Type B pancreatic cell (in vitro differentiated cells): ENCODE measurements around the gene LIMS4. TPM values are rescaled to one million over a fixed set of nuclear protein-coding genes. Genes with fewer than 3 reads are reported as not detected.
A peak's percentile ranks its signal among the peaks of the same experiment; 100 is the strongest.
"Not testable (repeated sequence)": the region's sequence is repeated elsewhere in the genome, so short reads cannot be mapped to it uniquely, and the experiment has no call there.

Experiments
- DNase-seq: peaks from one replicate; pipeline ENCODE4 v3.0.0; 2021; ENCODE audit warnings: mixed read lengths; ENCODE audit not compliant: unreplicated experiment; ENCODE audit errors: extremely low spot score
- H3K27ac Mint-ChIP-seq: 2 replicates; pipeline ENCODE4 v1.8.0; 2021; ENCODE audit warnings: mild to moderate bottlenecking, mixed read lengths
- H3K27me3 Mint-ChIP-seq: 2 replicates; pipeline ENCODE4 v1.8.0; 2021; ENCODE audit warnings: mixed read lengths
- H3K36me3 Mint-ChIP-seq: 2 replicates; pipeline ENCODE4 v1.8.0; 2021; ENCODE audit warnings: mixed read lengths
- H3K4me1 Mint-ChIP-seq: one replicate; pipeline ENCODE4 v1.8.0; 2021; ENCODE audit warnings: mixed read lengths; ENCODE audit not compliant: unreplicated experiment
- H3K4me3 Mint-ChIP-seq: 2 replicates; pipeline ENCODE4 v1.8.0; 2021; ENCODE audit warnings: mild to moderate bottlenecking, mixed read lengths
- H3K9me3 Mint-ChIP-seq: 2 replicates; pipeline ENCODE4 v1.8.0; 2021; ENCODE audit warnings: mixed read lengths
- total RNA-seq: library from RNA; stranded (reverse); gene quantifications from 2 replicates; pipeline ENCODE4 v1.2.1, GENCODE V29; 2021; ENCODE audit warnings: low replicate concordance
- TF ChIP-seq, protein P1 (sequence below): fragments of 200-600 bp; sonication (generic); conservative IDR thresholded peaks from 2 replicates; pipeline ENCODE4 v1.5.0; 2021; ENCODE audit warnings: antibody characterized with exemption, mild to moderate bottlenecking

LIMS4 gene
- total RNA-seq, 1 donor from 2014 or later: 1.0 TPM

DNA sequence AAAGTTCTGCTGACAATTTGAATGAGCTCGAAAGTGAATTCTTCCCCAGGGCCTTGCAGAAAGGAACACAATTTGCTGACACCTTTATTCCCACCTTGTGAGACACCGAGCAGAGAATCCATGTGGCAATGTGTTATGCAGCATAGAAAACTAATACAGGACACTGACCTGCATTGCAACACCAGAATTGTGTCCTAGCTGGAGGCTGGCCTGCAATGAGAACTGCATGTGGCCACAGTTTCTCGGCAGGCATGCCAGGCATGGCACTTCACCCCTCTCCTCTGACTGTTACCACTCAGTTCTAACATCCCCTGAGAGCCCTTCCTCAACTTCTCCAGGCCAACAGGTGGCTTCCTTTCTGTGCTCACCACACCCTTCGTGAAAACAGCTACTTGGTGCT lies 46.9 kb downstream of the LIMS4 start:
- H3K9me3 Mint-ChIP-seq, H3K27ac Mint-ChIP-seq, H3K27me3 Mint-ChIP-seq, H3K4me1 Mint-ChIP-seq, H3K36me3 Mint-ChIP-seq, H3K4me3 Mint-ChIP-seq, DNase-seq: not testable (repeated sequence)

DNA sequence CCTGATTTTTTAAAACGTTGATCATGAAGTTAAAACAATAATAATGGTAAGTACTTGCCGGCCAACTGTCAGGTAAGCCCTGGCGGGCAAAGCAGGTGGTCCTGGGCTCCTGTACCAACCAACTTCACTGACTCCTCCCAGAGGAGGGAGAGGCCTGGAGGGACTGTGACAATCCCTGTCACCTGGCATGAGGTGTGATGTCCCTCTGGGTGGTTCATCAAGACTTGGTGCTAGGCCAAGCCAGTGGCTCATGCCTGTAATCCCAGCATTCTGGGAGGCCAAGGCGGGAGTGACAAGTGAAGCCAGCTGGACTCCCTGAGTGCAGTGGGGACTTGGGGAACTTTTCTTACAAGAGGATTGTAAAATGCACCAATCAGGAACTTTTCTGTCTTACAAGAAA lies 48.2 kb downstream of the LIMS4 start:
- H3K27me3 Mint-ChIP-seq, H3K4me1 Mint-ChIP-seq, H3K36me3 Mint-ChIP-seq, H3K4me3 Mint-ChIP-seq, DNase-seq, H3K27ac Mint-ChIP-seq, H3K9me3 Mint-ChIP-seq: not testable (repeated sequence)

DNA sequence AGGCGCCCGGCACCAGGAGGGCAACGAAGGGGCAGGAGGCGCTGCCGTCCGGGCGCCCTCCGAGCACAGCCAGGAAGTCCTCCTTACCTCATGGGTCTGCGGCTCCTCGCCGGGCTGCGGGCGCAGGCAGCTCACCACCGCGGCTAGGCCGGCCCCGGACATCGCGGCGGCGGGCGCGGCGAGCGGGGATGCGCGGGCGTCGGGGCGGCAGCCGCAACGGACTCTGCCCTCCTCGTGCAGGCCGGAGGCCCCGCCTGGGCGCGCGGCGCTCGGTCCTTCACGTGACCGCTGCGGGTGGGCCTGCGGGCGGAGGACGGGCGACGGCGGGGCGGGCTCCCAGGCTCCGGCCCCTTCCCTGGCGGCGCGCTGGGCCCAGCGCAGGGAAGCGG lies 49.0 kb downstream of the LIMS4 start:
- not testable (repeated sequence) for H3K4me3 Mint-ChIP-seq, DNase-seq, H3K36me3 Mint-ChIP-seq, H3K4me1 Mint-ChIP-seq, H3K27ac Mint-ChIP-seq, H3K27me3 Mint-ChIP-seq, H3K9me3 Mint-ChIP-seq

DNA sequence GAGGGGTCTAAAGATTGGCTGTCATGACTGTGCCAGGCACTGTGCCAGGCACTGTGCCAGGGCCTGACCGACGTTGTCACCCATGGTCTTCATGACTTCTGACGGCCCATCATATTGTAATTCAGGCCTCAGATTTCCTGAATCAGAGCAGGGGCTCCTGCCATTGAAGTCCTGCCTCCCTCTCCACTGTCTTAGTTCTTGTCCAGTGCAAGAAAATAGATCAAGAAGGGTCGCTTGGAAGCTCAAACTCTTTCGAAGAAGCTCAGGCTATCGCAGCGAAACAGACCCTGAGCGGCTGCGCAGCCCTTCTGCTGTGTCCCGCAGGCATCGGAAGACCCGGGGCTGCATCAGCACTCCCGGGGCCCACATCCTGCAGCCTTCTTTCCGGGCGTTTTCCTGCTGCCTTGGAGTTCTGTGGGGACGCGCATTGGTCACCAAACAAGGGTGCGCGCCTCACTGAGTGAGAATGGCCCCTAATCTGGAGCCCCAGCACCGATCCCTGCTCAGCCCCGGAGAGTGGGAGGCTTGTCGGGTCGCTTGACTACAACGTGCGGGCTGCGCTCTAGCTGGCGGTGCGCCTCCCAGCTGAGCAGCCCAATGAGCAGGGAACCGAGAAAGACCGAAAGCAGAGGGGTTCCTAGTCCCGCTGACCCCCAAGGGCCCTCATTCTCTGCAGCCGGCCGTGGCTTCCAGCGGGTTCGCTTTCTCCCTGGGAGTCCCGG lies 49.6 kb downstream of the LIMS4 start:
- DNase-seq, H3K27ac Mint-ChIP-seq, H3K4me1 Mint-ChIP-seq, H3K9me3 Mint-ChIP-seq, H3K36me3 Mint-ChIP-seq, H3K27me3 Mint-ChIP-seq, H3K4me3 Mint-ChIP-seq: not testable (repeated sequence)

DNA sequence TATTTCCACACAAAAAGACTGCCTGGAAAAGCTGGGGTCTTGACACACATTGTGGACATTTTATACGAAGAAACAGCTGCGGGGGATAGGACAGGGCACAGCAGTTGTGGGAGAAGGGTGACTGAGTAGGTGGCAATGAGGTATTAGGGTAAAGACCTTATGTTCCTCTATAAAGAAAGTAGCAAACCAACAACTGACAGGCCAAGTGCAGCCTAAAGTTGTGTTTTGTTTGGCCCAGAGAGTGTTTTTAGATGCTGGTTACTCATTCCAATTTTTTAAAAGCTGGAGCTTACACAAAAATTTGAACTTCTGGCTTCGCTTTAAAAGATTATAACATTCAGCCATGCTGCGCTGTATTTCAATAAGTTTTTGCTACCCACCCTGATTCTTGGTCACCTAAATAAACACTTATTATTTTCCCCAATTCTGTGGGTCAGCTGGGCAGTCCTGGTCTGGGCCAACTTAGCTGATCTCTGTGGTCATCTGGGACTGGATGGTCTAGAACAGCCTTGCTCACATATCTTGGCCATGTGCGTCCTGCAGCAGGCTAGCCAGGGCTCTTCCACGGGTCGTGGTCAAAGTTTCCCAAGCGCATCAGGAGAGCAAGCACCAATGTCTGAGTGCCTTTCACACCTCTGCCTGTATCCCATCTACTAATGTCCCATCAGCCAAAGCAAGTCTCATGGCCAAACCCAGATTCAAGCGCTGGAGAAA lies 51.8 kb downstream of the LIMS4 start:
- not testable (repeated sequence) for DNase-seq, H3K27me3 Mint-ChIP-seq, H3K27ac Mint-ChIP-seq, H3K4me1 Mint-ChIP-seq, H3K4me3 Mint-ChIP-seq, H3K9me3 Mint-ChIP-seq, H3K36me3 Mint-ChIP-seq

DNA sequence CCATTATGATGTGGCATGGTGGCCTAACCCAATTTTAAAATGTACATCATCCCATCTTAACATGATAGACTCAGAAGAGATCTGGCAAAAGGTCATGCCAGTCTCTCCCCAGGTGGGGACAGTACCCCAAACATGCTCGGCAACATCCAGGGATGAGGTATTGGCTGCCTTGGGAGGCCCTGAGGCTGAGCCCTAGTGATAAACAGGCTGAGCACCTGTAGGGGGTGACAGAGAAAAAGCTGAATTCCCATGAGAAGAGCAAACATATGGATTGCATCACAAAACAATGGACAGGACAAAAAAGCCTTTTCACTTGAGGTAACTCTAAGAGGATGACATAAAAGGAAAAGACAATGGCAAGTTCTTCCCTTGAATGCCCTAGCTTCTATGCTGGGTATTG lies 65.5 kb downstream of the LIMS4 start:
- not testable (repeated sequence) for H3K27me3 Mint-ChIP-seq, H3K27ac Mint-ChIP-seq, H3K36me3 Mint-ChIP-seq

DNA sequence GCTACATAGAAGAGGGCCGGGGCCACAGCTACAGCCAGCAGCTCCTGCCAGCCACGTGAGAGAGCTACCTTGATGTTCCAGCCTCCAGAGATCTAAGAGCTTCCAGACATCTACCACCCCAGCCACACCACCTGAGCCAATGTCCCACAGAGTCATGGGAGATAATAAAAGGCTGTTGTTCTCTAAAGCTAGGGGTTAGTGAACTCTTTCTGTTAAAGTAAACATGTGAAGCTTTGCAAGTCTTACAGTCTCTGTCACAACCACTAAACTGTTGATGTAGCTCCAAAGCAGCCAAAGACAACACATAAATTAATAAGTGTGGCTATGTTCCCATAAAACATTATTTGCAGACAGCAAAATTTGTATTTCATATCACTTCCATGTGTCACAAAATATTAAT lies 67.6 kb downstream of the LIMS4 start:
- H3K9me3 Mint-ChIP-seq, H3K4me1 Mint-ChIP-seq, H3K36me3 Mint-ChIP-seq, DNase-seq, H3K27me3 Mint-ChIP-seq, H3K4me3 Mint-ChIP-seq, H3K27ac Mint-ChIP-seq: not testable (repeated sequence)

More for the DNA sequence above, 65.5 kb downstream of the LIMS4 start:
- not testable (repeated sequence) for DNase-seq, H3K4me3 Mint-ChIP-seq, H3K4me1 Mint-ChIP-seq, H3K9me3 Mint-ChIP-seq

DNA sequence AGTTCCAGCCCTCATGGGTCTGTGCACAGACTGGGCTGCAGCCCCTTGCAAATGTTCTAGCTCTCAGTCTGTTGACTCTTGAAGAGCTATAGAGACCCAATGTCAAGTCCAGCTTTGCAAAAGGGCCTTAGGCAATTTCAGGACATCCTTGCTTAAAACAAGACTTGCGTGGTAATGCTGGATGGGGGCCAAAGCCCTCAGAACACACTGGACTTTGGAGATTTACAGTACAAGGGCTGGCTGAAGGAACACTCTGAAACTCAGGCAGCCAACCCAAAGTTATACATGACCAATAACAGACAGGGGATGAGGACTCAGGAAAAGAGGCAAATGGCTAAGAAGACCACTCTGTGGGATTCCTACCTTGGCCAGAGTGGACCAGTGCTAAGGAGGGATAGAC lies 68.4 kb downstream of the LIMS4 start:
- not testable (repeated sequence) for H3K4me1 Mint-ChIP-seq, DNase-seq, H3K36me3 Mint-ChIP-seq, H3K27me3 Mint-ChIP-seq, H3K9me3 Mint-ChIP-seq, H3K27ac Mint-ChIP-seq, H3K4me3 Mint-ChIP-seq

DNA sequence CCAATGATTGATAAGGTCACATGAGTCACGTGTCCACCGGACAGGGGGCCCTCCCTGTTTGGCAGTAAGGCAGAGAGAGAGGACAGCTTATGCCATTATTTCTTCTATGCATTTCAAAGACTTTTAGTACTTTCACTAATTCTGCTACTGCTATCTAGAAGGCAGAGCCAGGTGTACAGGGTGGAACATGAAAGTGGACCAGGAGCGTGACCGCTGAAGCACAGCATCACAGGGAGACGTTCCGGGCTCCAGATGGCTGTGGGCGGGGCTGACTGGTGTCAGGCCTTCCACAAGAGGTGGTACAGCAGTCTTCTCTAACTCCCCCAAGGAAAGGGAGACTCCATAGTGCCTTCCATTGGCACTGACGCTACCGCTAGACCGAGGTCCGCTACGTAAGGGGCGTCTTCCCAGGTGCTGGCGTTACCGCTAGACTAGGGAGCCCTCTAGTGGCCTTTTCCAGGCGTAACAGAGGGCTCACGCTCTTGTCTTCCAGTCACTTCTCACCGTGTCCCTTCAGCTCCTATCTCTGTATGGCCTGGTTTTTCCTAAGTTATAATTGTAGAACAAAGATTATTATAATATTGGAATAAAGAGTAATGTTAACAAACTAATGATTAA lies 71.5 kb downstream of the LIMS4 start:
- TF ChIP-seq, protein P1, sequence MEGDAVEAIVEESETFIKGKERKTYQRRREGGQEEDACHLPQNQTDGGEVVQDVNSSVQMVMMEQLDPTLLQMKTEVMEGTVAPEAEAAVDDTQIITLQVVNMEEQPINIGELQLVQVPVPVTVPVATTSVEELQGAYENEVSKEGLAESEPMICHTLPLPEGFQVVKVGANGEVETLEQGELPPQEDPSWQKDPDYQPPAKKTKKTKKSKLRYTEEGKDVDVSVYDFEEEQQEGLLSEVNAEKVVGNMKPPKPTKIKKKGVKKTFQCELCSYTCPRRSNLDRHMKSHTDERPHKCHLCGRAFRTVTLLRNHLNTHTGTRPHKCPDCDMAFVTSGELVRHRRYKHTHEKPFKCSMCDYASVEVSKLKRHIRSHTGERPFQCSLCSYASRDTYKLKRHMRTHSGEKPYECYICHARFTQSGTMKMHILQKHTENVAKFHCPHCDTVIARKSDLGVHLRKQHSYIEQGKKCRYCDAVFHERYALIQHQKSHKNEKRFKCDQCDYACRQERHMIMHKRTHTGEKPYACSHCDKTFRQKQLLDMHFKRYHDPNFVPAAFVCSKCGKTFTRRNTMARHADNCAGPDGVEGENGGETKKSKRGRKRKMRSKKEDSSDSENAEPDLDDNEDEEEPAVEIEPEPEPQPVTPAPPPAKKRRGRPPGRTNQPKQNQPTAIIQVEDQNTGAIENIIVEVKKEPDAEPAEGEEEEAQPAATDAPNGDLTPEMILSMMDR: peak; percentile 32
- H3K9me3 Mint-ChIP-seq, DNase-seq, H3K4me1 Mint-ChIP-seq, H3K27me3 Mint-ChIP-seq, H3K36me3 Mint-ChIP-seq, H3K27ac Mint-ChIP-seq, H3K4me3 Mint-ChIP-seq: not testable (repeated sequence)

DNA sequence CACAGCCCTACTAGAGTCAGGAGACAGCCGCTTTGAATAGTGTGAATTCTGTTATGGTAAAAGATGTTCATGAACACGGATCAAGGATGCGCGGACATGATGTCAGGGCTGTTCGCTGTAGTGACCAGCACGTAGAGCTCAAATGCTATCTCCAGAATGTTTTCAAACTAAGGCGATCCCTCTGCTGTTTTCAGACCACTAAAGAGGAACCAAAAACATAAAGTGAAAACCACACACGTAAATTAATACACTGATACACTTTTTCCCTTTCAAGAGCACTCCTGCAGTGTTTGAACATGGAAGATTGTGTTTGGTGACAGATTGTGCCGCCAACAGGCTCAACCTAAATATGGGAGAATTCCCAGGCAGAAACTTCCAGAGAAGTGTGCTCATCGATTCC lies 73.2 kb downstream of the LIMS4 start:
- not testable (repeated sequence) for H3K9me3 Mint-ChIP-seq, H3K4me1 Mint-ChIP-seq, H3K4me3 Mint-ChIP-seq, H3K36me3 Mint-ChIP-seq, DNase-seq, H3K27ac Mint-ChIP-seq, H3K27me3 Mint-ChIP-seq

DNA sequence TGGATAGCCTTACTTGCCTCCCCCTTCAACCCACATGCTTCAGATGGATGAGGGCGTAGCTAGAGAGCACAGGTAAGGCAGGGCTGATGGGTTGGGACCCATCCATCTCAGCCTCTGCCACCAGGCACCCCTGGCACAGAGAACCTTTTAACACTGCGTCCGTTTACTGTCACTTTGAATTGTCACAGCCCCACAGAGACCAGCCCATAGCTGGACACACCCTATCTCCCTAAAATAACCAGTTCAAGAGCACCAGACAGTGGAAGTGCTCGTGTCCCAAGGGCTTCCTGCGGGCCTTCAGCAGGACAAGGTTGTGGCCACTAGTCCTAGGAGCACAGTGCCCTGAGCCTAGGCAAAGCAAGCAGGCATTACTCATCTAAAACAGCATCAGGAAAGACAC lies 76.6 kb downstream of the LIMS4 start:
- not testable (repeated sequence) for DNase-seq, H3K9me3 Mint-ChIP-seq, H3K27ac Mint-ChIP-seq, H3K27me3 Mint-ChIP-seq, H3K4me1 Mint-ChIP-seq, H3K4me3 Mint-ChIP-seq, H3K36me3 Mint-ChIP-seq
